DOHH2 (cell line): ENCODE data around the gene KCNK15.

Source experiments
- EZH2phosphoT487 ChIP-seq: fragments of 200-600 bp; sonication (generic); IDR thresholded peaks from 2 replicates; pipeline ENCODE4 v1.6.1; 2017; ENCODE audit warnings: borderline replicate concordance, mild to moderate bottlenecking, antibody characterized with exemption, low read length, moderate library complexity, mixed read lengths
- TF ChIP-seq, protein P1 (sequence below): fragments of 200-600 bp; sonication (generic); IDR thresholded peaks from one replicate; pipeline ENCODE4 v1.5.1; 2014; ENCODE audit warnings: antibody characterized with exemption, mild to moderate bottlenecking, low read depth, low read length; ENCODE audit not compliant: poor library complexity, severe bottlenecking

DNA sequence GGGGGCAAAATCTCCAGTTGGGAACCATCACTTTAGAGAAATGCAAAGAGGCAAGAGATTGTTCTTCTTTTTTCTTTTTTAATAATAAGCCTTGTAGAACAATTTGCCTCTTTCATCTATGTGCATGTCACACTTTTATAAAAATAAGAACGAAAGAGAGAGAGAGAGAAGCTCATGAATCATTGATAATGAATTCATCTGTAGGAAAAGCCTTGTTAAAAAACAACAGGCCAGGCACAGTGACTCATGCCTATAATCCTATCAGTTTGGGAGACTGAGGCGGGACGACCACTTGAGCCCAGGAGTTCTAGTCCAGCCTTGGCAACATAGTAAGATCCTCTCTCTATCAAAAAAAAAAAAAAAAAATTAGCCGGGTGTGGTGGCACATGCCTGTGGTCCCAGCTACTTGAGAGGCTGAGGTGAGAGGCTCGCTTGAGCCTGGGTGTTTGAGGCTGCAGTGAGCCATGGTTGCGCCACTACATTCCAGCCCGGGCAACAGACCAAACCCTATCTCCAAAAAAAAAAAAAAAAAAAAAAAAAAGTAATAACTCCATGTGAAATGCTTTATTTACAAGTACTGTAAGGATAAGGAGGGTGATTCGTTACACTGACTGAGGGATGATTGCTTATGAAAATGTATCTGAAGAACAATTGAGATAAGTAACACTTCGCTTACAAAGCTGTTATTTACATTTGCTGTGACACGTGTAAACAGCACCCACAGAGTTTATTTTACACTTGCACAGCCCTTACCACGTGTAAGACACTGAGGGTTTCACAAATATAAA lies 24.5 kb upstream of the KCNK15 start:
- TF ChIP-seq, protein P1, sequence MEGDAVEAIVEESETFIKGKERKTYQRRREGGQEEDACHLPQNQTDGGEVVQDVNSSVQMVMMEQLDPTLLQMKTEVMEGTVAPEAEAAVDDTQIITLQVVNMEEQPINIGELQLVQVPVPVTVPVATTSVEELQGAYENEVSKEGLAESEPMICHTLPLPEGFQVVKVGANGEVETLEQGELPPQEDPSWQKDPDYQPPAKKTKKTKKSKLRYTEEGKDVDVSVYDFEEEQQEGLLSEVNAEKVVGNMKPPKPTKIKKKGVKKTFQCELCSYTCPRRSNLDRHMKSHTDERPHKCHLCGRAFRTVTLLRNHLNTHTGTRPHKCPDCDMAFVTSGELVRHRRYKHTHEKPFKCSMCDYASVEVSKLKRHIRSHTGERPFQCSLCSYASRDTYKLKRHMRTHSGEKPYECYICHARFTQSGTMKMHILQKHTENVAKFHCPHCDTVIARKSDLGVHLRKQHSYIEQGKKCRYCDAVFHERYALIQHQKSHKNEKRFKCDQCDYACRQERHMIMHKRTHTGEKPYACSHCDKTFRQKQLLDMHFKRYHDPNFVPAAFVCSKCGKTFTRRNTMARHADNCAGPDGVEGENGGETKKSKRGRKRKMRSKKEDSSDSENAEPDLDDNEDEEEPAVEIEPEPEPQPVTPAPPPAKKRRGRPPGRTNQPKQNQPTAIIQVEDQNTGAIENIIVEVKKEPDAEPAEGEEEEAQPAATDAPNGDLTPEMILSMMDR, result no peak
- no peak for TF ChIP-seq EZH2phosphoT487
